HG03571 (cell line): ENCODE measurements around the gene MTCH1.
A peak's percentile ranks its signal among the peaks of the same experiment; 100 is the strongest.

Experiments used
- ATAC-seq: cut with Tn5 transposase; IDR thresholded peaks from one replicate; pipeline ENCODE4 v1.9.1; 2021; ENCODE audit not compliant: unreplicated experiment

Gene MTCH1

GRCh38 chr6:37017606-37018197, 31.7 kb upstream of the MTCH1 start:
- ATAC-seq: no peak

DNA sequence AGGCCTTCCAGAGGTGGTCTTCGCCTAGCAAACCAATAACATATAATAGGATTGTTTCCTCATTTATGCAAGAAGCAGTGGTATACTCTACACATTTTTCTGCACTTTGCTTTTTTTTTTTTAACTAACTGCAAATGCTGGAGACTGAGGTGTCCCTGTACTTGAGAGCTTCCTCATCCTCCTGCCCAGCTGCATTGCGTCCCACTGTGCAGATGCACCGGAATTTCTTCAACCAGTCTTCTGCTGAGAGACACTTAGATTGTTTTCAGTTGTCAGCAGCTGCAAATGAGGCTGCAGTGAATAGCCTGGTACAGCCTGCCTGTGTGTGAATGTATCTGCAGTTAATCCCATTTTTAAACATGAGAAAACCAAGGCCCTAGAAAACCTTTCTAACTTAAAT, 31.0 kb upstream of the MTCH1 start:
- ATAC-seq: no peak

- ATAC-seq: no peak
Observed at GRCh38 chr6:37015532-37015931, 29.5 kb upstream of the MTCH1 start.

DNA sequence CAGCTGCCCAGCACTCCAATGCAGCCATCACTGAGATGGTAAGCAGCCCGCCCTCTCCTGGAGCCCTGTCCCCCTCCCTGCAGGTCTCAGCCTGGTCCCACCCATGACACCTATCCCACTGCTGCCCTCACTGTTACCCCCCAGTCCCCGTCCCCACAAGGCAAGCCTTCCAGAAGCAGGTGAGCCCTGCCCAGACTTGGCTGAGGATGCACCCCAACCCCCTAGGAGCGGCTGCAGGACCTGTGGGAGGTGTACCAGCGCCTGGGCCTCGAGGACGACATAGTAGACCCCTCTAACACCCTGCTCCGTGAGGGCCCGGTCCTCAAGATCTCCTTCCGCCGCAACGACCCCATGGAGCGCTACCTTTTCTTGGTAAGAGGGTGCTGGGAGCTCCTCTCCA, 28.7 kb upstream of the MTCH1 start:
- no peak for ATAC-seq

- ATAC-seq: no peak
Observed at GRCh38 chr6:37013516-37014491, 27.8 kb upstream of the MTCH1 start.

- ATAC-seq: no peak
Observed at GRCh38 chr6:37011656-37012378, 25.8 kb upstream of the MTCH1 start.

DNA sequence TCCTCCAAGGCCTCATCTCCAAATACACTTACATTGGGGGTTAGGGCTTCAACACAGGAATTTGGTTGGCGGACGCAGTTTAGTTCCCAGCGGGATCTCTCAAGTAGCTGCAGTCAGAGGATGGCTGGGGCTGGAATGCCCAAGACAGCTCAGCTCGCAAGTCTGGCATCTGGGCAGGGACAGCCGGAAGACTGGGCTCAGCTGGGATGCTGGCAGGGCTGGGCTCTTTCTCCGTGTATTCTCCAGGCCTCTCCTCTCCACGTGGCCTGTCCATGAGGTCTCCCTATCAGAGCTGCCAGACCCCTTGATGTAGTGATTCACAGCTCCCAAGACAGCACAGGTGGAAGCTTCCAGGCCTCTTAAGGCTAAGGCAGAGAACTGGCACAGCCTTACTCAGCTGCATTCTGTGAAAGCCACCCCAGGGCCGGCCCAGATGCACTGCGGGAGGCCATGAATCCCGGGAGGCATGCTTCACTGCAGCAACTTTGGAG, 24.5 kb upstream of the MTCH1 start:
- ATAC-seq: no peak

DNA sequence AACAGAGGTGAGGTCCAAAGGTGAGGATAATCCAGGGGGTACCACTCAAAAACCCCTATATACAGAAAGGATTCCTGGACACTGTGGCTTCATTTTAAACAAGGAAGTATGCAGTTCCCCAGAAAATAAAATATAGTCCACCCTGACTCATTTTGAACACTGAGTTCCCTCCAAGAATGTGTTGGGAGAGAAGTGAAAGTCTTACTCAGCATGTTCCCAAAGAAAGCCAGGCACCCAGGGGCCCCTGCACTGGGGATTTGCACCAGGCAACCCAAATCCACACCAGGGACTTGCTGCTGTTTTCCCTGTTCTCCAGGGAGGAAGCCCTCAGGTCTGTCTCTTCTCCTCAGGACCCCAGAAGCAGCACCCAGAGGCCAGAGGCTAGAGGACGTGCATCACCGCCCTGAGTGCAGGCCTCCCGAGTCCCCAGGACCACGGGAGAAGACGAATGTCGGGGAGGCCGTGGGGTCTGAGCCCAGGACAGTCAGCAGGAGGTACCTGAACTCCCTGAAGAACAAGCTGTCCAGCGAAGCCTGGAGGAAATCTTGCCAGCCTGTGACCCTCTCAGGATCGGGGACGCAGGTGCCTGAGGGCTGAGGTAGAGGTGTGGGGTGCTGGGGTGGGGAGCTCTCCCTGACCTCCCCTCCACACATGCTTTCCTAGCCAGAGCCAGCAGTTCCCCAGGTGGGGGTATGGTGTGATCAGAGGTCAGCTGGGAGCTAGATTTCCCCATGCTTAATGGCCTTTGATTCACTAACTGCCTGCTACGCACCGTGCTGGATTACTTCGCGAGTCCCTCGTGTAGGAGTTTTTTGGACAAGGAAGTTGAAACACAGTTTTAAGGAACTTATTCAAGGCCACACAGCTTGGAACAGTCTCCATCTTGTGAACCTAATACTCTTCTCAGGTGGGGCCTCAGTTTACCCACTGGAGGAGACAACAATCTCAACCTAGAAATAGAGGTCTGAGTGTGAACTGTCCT, 22.8 kb upstream of the MTCH1 start:
- ATAC-seq: no peak

- no peak for ATAC-seq
Observed at GRCh38 chr6:37007340-37008043, 21.5 kb upstream of the MTCH1 start.

DNA sequence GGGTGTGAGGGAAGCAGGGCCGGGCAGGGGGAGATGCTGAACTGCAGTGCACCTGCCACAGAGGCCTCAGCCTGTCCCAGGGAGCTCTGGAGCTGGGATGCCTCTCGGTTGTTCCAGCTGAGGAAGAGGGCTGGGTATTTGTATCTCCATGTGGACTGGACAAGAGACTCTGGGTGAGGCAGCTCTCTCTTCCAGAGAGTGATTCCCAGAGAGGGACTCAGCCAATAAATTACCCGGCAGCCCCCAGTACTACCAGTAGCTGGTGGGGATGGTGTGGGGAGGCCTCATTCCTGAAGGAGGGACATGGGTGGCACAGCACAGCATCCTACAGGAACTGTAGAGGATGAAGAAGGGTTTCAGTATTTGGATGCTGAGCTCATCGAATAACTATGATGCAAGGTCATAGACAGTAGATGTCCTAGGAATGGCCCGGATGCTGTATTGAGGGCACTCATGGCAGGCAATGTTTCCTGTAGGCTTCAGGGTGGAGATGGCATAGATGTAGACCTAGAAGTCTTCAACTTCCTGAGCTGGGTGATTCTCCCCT, 20.9 kb upstream of the MTCH1 start:
- ATAC-seq: no peak

DNA sequence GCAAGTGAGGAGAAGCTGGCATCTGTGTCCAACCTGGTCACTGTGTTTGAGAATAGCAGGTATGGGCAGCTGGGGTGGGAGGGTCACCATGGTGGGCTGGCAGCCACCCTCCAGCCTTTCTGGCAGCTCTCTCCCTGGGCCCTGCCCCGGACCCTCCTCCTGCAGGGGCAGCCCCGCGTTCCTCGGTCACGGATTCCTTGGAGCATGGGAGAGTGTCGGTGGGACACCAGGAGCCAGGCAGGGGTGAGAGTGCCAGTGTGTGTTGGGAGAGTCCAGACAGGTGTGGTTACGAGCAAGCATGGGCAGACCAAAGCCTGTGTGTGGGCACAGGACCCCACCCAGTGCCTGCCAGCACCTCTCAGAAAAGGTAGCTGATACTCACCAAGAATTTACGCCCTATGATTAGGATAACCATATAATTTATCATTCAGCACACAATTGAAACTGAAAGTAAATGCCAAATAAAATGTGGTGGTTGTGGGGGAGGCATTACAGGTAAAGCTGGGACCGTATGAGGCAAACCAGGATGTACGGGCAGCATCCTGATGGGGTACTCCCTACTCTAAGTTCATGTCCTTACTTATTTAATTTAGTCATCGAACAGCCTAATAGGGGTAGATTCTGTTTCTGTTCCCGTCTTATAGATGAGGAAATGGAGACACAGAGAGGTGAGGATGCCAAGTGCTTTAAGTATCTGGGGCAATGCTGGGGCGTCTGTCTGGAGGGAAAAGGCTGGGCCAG, 20.0 kb upstream of the MTCH1 start:
- no peak for ATAC-seq

- peak; percentile 67 for ATAC-seq
Observed at GRCh38 chr6:37005061-37005810, 19.2 kb upstream of the MTCH1 start, which contains the start of gene FGD2. TSS of gene FGD2 (plus strand) at chr6:37005655. CDS start at chr6:37005818, 163 bp downstream.

DNA sequence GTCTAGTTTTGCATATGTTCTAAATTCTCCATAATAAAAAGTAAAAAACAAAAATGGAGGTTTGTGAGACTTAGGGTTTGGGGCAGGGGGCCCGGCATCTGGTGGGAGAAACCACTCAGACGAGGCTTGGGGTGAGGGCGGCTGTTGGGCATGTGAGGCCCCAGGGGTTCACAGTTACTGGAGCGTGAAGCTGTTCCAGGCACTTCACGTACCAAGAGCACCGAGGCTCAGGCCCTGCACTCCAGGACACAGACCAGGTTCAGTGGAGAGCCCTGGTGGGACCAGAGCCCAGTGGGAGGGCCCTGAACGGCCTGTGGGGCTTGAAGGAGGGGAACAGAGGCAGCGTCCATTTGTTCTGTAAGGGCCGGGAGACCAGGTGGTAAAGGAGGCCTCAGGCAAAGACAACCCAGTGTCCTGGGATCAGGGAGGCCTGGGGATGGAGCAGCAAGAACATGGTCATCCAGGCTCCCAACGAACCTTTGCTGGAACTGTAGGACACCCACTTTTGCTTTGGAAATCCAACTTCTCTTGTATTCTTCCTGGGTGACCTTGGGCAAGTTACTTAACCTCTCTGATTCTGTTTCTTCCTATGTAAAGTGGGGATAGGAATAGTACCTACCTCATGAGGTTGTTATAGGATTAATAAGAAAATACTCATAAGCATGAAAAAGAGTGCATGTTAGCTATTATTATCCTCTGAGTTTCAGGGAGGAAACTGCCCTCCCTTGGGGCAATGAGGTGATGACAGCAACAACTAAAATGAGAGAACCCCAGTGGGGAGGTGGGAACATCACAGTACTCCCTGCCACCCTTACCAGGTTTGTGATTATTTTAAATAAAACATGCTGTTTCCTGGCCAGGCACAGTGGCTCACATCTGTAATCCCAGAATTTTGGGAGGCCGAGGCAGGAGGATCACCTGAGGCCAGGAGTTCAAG, 18.3 kb upstream of the MTCH1 start:
- no peak for ATAC-seq

- no peak for ATAC-seq
Observed at GRCh38 chr6:36999751-37000125, 13.7 kb upstream of the MTCH1 start.

DNA sequence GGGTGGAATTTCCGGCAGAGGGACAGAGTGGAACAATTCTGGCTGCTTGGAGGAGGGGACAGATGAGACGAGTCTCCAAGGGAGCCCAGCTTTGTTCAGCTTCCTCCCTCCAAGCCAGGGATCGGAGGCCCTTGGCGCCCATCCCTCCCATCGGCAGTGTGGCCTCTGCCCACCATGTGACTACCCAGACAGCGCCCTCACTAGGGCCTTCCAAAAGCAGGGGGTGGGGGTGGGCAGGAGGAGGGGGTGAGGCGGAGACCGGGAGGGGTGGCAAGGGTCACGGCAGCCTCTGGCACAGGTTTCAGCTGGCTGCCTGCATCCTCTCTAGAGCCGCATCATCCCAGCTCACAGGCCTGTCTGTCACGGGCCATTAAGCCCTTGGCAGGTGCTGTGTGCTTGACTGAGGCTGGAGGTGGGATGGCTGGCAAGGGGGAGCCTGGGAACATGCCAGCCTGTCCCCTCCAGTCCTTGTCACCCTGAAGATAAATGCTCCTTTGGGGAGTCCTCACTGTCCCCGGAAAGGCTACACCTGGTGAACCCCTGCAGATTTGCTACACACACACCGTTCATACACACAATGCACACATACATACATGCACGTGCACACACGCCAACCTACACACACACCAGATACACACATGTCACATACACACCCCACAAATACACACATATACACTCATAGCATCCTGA, 13.2 kb upstream of the MTCH1 start:
- ATAC-seq: no peak

DNA sequence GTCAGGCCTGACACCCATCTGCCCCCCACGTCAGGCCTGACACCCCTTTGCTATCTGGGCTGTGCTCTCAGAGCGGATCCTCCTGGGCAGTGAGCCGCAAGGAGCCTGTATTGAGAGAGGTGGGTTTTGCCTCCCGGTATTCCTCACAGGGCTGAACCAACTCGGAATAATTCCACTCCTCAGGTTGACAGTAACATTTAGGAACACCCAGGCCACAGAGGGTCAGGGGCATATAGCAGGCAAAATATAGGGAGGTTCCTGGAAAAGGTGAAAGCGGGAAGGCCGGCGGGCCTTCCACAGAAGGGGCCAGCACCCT, 12.7 kb upstream of the MTCH1 start:
- no peak for ATAC-seq
